Stomach (tissue), 9 donors: ENCODE measurements around the gene NKTR. TPM values are rescaled to one million over a fixed set of nuclear protein-coding genes. Genes with fewer than 3 reads are reported as not detected.
"Not testable (repeated sequence)": the region's sequence is repeated elsewhere in the genome, so short reads cannot be mapped to it uniquely, and the experiment has no call there.

Source experiments
- DNase-seq, 2 donors: peaks; one replicate each; pipeline versions ENCODE4 v3.0.0 to v3.0.0-alpha.2; 2013 to 2019
- H3K27ac ChIP-seq, 5 donors: fragments of 200-600 bp in 4 of 5; sonication (generic) in 4 of 5; one replicate each; pipeline ENCODE4 v1.5.1; 2013 to 2019; ENCODE audit warnings: mild to moderate bottlenecking in 1 of 5, moderate library complexity in 1 of 5
- H3K27me3 ChIP-seq, 3 donors: fragments of 200-600 bp; sonication (generic); one replicate each; pipeline ENCODE4 v1.5.1; 2017 to 2019; ENCODE audit warnings: mixed run types in 1 of 3
- H3K36me3 ChIP-seq, 4 donors: fragments of 200-600 bp; sonication (generic); 1 replicate in 3 of 4; 2 replicates in 1 of 4; pipeline ENCODE4 v1.5.1; 2016 to 2019
- H3K4me1 ChIP-seq, 4 donors: fragments of 200-600 bp; sonication (generic); one replicate each; pipeline ENCODE4 v1.5.1; 2016 to 2019
- H3K4me3 ChIP-seq, 4 donors: fragments of 200-600 bp; sonication (generic) in 3 of 4; one replicate each; pipeline ENCODE4 v1.5.1; 2016 to 2019; ENCODE audit warnings: mild to moderate bottlenecking in 1 of 4
- H3K9me3 ChIP-seq, 4 donors: fragments of 200-600 bp; sonication (generic); one replicate each; pipeline ENCODE4 v1.5.1; 2016 to 2019
- EP300 ChIP-seq: sonication (generic); formaldehyde crosslinking; IDR thresholded peaks from one replicate; pipeline ENCODE4 v1.6.1; 2017; ENCODE audit warnings: antibody characterized with exemption
- POLR2A ChIP-seq, 4 donors: fragments of 450-650 bp; IDR thresholded peaks; one replicate each; pipeline ENCODE4 v1.6.1; 2016; ENCODE audit warnings: antibody characterized with exemption in 4 of 4, control low read depth in 2 of 4, mild to moderate bottlenecking in 1 of 4, moderate library complexity in 1 of 4
- POLR2AphosphoS5 ChIP-seq, 3 donors: sonication (generic); formaldehyde crosslinking; IDR thresholded peaks; one replicate each; pipeline ENCODE4 v1.6.1; 2016; ENCODE audit warnings: antibody characterized with exemption in 3 of 3
- WGBS, 5 donors: extraction: QIAGEN DNeasy Blood & Tissue Kit in 3 of 5; methylation state at CpG; one replicate each; pipeline versions ENCODE4 v1.1.5 to v1.1.7; 2013 to 2018; 5-methylcytosine and 5-hydroxymethylcytosine counted together
- intact Hi-C: fragments of 100-400 bp; cut with DNase I; formaldehyde crosslinking; loops from one replicate; pipeline ENCODE4 v1.15.1; 2023; ENCODE audit warnings: low total_unique reads
- polyA plus RNA-seq, 3 donors: library from polyadenylated mRNA; stranded (reverse); fragments of 200-250 nt; gene quantifications; one replicate each; pipeline ENCODE4 v1.2.3, GENCODE V29; 2013
- total RNA-seq, 5 donors: library from RNA; depleted of rRNA; stranded (reverse); fragments of >200 nt; gene quantifications; one replicate each; pipeline versions ENCODE4 v1.1.0 to v1.2.3, GENCODE V29; 2014 to 2016
- TF ChIP-seq, protein P1 (sequence below), 7 experiments: fragments of 450-650 bp in 4 of 7; fragments of 200-600 bp in 3 of 7; sonication (generic) in 3 of 7; IDR thresholded peaks; one replicate each; pipeline ENCODE4 v1.5.1; 2016 to 2019; ENCODE audit warnings: antibody characterized with exemption in 7 of 7, control low read depth in 2 of 7, mild to moderate bottlenecking in 1 of 7
- donor health status: healthy with polysubstance abuse.
- donor health status: Bipolar disorder and iron deficiency.
- donor health status: healthy.

Gene NKTR
- total and polyA plus RNA-seq, 8 donors, result 3.8 to 488 (median 106) TPM

DNA sequence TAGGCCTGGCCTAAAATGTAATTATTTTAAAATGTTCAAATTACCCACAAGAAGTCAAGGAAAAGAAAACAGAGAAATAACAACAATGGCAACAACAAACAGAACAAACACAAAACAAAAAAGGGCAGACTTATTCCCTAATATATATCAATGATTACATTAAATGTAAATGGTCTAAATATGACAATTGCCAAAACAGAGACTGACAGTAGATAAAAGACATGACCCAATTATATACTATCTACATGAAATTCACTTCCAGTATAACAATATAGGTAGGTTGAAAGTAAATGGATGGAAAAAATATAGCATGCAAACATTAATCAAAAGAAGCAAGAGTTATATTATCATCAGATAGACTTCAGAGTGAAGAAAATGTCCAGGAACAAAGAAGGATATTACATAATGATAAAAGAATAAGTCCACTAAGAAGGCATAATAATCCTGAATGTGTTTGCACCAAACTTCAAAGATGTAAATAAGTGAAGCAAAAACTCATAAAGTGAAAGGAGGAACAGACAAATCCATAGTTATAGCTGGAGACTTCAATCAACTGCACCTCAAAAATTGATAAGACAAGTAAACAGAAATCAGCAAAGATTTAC lies 25.2 kb upstream of the NKTR start:
- Histone ChIP-seq H3K4me1 (peaks cover 0 to 17% (median 6%) of the 10 kb centered on the region in 4 donors), H3K27me3 (no peaks in the 10 kb centered on the region), H3K36me3 (peaks cover 0 to 26% (median 20%) of the 10 kb centered on the region in 4 donors), H3K9me3 (peaks cover 0 to 12% (median 1%) of the 10 kb centered on the region in 4 donors), H3K4me3 (no peak overlapping the region), H3K27ac (no peak overlapping the region)
- intact Hi-C loops, result no loop called here
- DNase-seq, result no peak
- TF ChIP-seq, protein P1, sequence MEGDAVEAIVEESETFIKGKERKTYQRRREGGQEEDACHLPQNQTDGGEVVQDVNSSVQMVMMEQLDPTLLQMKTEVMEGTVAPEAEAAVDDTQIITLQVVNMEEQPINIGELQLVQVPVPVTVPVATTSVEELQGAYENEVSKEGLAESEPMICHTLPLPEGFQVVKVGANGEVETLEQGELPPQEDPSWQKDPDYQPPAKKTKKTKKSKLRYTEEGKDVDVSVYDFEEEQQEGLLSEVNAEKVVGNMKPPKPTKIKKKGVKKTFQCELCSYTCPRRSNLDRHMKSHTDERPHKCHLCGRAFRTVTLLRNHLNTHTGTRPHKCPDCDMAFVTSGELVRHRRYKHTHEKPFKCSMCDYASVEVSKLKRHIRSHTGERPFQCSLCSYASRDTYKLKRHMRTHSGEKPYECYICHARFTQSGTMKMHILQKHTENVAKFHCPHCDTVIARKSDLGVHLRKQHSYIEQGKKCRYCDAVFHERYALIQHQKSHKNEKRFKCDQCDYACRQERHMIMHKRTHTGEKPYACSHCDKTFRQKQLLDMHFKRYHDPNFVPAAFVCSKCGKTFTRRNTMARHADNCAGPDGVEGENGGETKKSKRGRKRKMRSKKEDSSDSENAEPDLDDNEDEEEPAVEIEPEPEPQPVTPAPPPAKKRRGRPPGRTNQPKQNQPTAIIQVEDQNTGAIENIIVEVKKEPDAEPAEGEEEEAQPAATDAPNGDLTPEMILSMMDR (IDR thresholded peaks at IDR 0.05), result no peak
- no peak for TF ChIP-seq POLR2A (IDR thresholded peaks at IDR 0.05)
- TF ChIP-seq POLR2AphosphoS5 (IDR thresholded peaks at IDR 0.05), result no peak
- TF ChIP-seq EP300, result no peak

GRCh38 chr3:42578054-42578453 lies 22.4 kb upstream of the NKTR start:
- WGBS, 5 donors, result 94 to 98% (median 97%) methylated on average over 4 of the region's 4 CpGs
- Histone ChIP-seq H3K27ac (no peak overlapping the region), H3K27me3 (no peaks in the 10 kb centered on the region), H3K4me1 (peaks cover 13 to 39% (median 26%) of the 10 kb centered on the region in 4 donors), H3K36me3 (peaks cover 0 to 24% (median 17%) of the 10 kb centered on the region in 4 donors), H3K9me3 (peaks cover 0 to 12% (median 1%) of the 10 kb centered on the region in 4 donors), H3K4me3 (no peak overlapping the region)
- intact Hi-C loops, result no loop called here
- TF ChIP-seq POLR2A (IDR thresholded peaks at IDR 0.05) (no peak), POLR2AphosphoS5 (IDR thresholded peaks at IDR 0.05) (no peak), EP300 (no peak)
- TF ChIP-seq, protein P1 (IDR thresholded peaks at IDR 0.05), result no peak
- DNase-seq, result no peak

DNA sequence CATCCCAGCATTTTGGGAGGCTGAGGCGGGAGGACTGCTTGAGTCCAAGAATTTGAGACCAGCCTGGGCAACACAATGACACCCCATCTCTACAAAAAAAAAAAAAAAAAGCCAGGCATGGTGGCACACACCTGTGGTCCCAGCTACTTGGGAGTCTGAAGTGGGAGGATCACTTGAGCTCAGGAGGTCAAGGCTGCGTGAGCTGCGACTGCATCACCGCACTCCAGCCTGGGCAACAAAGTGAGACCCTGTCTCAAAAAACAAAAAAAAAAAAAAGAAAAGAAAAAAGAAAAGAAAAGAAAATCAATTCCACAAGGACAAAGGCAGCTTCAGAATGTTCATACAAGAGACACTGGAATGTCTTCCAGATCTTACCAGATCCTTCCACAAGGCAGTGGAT lies 21.1 kb upstream of the NKTR start:
- intact Hi-C loops, H3K27me3 ChIP-seq, H3K27ac ChIP-seq, H3K4me3 ChIP-seq, DNase-seq: not testable (repeated sequence)
- 94 to 100% (median 98%) methylated on average over 4 of the region's 4 CpGs for WGBS, 5 donors
- H3K36me3 ChIP-seq, result peaks cover 0 to 12% (median 5%) of the 10 kb centered on the region in 4 donors
- peaks cover 0 to 12% (median 0%) of the 10 kb centered on the region in 4 donors for H3K9me3 ChIP-seq
- peaks cover 13 to 41% (median 27%) of the 10 kb centered on the region in 4 donors for H3K4me1 ChIP-seq

DNA sequence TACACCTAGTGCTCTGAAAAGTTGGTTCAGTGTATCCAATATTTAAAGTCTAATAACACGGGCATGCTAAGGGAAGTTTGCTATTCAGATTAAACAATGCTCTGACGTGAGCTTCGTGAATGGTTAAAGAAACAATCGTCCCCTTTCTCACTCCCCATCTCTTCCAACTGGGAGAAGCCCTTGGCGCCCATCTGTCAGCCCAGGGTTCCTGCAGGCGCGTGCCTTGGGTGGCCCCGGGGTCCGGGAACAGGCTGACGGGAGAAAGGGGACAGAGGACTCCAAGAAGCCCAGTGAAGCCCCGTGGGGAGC lies 19.1 kb upstream of the NKTR start:
- DNase-seq, result no peak
- peak overlapping the region; percentile 90 to 96 (median 92) for H3K27ac ChIP-seq
- intact Hi-C loops, result no loop called here
- peak overlapping the region; percentile 80 to 91 (median 84) for H3K4me3 ChIP-seq
- peaks cover 0 to 3% (median 0%) of the 10 kb centered on the region in 4 donors for H3K36me3 ChIP-seq
- WGBS, 5 donors, result 0 to 1% (median 0%) methylated on average over 6 to 11 of the region's 11 CpGs
- H3K4me1 ChIP-seq, result peaks cover 13 to 41% (median 27%) of the 10 kb centered on the region in 4 donors
- no peak for TF ChIP-seq EP300
- TF ChIP-seq POLR2A (IDR thresholded peaks at IDR 0.05), result no peak
- no peak for TF ChIP-seq POLR2AphosphoS5 (IDR thresholded peaks at IDR 0.05)
- TF ChIP-seq, protein P1 (IDR thresholded peaks at IDR 0.05), result no peak
- H3K9me3 ChIP-seq, result no peaks in the 10 kb centered on the region
- no peaks in the 10 kb centered on the region for H3K27me3 ChIP-seq

- 0 to 3% (median 1%) methylated on average over 12 to 77 of the region's 77 CpGs for WGBS, 5 donors
- intact Hi-C loops, result no loop called here
Observed at GRCh38 chr3:42581709-42582473, 18.6 kb upstream of the NKTR start, which contains the start of gene SEC22C. Gene SEC22C, minus strand, starts transcription at chr3:42581967. Its CDS starts 12,921 bp downstream, at chr3:42569046.

More at GRCh38 chr3:42581709-42582473, 18.6 kb upstream of the NKTR start, which contains the start of gene SEC22C:
- peak; percentile 96 to 98 for DNase-seq
- peaks cover 0 to 3% (median 0%) of the 10 kb centered on the region in 4 donors for H3K36me3 ChIP-seq
- H3K27me3 ChIP-seq, result no peaks in the 10 kb centered on the region
- TF ChIP-seq, protein P1 (IDR thresholded peaks at IDR 0.05), result peak in 2 of 7 experiments; percentile 29 to 35
- peak; percentile 80 to 85 (median 84) for TF ChIP-seq POLR2AphosphoS5 (IDR thresholded peaks at IDR 0.05)
- peak in 2 of 4 donors; percentile 52 to 86 for TF ChIP-seq POLR2A (IDR thresholded peaks at IDR 0.05)
- TF ChIP-seq EP300, result no peak
- H3K27ac ChIP-seq, result peak within 1 kb of the TSS; percentile 90 to 96 (median 92)
- H3K4me3 ChIP-seq, result peak within 1 kb of the TSS; percentile 80 to 91 (median 84)
- H3K9me3 ChIP-seq, result no peaks in the 10 kb centered on the region
- peaks cover 13 to 41% (median 27%) of the 10 kb centered on the region in 4 donors for H3K4me1 ChIP-seq
